Epidermal melanocyte (primary cell): Measurements from ENCODE around the gene ESPNL.
A peak's percentile ranks its signal among the peaks of the same experiment; 100 is the strongest.

Experiments
- DNase-seq: peaks from one replicate; pipeline ENCODE4 v3.0.0; 2011; ENCODE audit warnings: low spot score; ENCODE audit not compliant: insufficient read length

ESPNL gene

DNA sequence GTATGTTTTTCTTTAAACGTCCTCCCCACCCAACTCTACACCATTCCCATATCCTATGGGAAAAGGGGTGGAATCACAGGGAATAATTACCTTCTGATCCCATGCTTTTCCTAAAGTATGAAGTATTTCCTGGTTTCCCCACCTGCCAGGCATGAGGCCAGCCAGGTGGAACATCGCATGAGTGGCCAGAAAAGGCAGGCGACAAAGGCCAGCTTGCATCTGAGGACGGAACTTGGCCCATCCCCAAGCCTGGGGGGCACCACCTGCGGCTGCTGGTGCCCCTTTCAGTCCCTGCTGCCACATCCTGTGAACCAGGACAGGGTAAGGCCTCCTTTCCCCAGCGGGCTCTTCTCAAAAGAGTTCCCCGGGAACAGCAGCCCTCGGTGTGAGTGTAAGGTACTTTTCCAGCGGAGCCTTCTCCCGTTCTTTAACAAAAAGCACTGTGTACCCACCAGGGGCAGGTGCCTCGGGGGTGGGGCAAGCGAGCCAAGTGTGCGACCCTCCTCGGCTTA, 57.4 kb downstream of the ESPNL start:
- DNase-seq, result no peak

DNA sequence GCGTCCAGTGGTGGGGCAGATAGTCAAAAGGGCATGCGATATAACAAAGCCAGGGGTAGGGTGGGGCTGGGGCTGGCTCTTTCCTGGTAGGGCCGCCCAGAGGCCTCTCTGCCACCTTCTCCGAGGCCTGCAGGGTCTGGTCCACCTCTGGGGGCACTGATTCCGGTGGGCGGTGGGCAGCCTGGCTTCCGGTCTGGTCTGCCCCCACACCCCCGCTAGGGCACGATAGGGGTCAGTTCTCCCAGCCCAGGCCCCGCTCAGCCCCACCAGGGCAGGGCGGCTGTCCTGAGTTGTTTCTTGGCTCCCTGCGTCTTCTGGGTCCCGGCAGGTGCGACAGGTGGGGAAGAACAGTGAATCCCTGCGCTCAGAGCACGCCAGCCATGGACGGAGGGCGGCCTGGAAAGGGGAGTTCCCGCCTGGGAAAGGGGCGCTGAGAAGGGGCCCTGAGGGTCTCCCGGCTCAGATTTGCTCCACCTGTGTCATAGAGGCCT, 57.9 kb downstream of the ESPNL start:
- no peak for DNase-seq

DNA sequence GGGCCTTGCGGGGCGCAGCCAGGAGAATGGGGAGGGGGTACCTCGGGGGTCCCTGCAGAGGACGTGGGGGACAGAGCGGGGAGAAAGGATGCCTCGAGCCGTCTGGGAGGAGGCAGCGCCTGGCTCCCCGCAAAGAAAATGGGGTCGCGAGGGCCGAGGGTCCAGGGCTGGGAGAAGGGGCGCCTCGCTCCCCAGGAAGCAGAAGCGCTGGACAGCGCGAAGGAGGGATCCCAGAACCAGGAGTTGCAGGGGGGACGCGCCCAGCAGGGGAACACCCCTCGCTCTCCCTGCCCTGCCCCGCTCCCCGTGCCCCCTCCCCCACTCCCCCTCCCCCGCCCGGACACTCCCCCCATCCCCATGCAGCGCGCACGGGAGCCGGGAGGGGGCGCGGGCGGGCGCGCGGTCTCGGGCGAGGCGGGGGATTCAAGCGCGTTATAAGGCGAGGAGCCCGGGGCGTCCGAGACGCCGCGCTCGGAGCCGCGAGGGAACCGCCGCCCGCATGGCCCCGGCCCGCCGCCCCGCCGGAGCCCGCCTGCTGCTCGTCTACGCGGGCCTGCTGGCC, 58.5 kb downstream of the ESPNL start, which contains the start of gene ERFE:
Gene ERFE (plus strand): TSS at position 462 of the 562 bp plus-strand sequence. CDS start 38 bp downstream, at position 500.
- peak; percentile 78 for DNase-seq

DNA sequence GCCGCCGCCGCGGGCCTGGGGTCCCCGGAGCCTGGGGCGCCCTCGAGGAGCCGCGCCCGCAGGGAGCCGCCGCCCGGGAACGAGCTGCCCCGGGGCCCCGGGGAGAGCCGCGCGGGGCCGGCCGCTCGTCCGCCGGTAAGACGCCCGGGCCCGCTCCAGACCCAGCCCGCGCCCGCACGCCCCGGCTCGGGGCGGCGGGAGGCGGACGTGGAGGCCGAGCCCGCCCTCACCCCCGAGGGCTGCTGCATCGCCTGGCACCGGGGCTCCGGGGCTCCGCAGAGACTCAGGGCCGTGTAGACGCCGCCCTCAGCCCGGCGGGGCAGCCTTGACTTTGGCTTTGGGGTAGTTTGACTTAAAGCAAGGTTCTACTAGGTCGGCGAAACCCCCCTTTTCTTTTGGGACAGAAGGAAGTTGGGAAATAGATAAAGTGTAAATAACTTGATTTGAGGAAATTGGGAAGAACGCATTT, 59.0 kb downstream of the ESPNL start:
- no peak for DNase-seq

DNA sequence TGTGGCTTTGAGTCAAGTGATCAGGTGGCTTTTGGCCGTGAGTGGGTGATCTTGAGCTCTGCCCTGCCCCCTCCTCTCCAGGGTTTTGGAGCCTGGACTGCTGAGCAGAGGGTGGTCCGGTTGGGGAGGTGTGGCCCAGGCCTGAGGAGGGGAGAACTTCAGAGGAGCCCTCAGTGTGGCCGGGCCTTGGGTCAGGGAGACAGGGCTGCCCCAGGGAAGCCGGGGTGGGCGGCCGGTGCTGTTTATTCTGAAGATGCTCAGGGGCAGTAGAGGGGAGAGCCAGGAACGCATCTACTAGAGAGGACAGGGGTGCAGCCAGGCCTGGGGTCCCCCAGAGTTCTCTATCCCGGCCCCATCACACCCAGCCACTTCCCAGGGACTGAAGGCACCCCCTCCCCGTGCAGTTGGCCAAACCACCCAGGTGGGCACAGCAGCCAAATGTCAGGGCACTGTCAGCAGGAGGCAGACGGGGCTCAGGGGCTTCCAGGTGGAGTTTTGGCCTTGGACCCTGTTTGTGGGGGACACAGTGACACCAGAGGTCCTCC, 59.6 kb downstream of the ESPNL start:
- DNase-seq, result no peak

DNA sequence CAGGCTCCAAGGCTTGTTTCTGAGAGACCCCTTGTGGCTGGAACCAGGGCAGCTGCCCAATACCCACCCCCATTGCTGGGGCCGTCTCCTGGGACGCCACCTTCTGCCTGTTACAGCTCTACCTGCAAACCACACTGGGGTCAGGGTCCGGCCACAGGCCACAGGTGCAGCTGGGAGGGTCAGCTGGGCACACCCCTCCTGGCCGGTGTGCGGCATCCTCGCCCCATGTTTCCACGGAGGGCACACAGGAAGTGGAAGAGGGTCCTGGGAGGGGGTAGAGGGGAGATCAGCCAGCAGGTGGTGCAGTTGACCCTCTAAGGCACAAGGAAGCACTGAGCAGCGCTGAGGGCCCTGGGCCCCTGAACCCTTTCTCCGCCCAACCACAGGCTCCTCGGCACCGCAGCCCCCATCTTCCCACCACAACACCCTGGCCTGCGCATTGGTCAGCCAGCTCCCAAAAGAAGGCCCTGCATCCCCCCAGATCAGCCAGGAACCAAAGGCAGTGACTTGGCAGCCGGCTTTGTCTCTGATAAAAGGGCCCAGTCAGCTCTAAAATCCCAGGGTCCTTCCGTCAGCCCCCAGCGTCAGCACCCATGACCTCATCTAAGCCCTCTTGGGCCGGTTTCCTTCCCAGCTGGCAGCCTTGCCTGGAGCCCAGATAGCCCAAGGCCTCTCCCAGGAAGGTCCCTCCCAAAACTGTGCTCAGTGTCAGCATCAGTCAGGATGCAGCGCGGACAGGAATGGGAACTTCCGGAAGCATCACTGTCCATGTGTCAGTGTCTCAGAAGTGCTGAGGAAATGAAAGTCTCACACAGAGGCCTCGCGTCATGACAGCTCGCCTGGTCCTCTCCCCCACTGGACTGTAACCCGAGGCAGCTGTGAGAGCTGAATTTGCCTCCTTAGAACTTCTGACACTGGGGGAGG, 60.3 kb downstream of the ESPNL start:
- no peak for DNase-seq

DNA sequence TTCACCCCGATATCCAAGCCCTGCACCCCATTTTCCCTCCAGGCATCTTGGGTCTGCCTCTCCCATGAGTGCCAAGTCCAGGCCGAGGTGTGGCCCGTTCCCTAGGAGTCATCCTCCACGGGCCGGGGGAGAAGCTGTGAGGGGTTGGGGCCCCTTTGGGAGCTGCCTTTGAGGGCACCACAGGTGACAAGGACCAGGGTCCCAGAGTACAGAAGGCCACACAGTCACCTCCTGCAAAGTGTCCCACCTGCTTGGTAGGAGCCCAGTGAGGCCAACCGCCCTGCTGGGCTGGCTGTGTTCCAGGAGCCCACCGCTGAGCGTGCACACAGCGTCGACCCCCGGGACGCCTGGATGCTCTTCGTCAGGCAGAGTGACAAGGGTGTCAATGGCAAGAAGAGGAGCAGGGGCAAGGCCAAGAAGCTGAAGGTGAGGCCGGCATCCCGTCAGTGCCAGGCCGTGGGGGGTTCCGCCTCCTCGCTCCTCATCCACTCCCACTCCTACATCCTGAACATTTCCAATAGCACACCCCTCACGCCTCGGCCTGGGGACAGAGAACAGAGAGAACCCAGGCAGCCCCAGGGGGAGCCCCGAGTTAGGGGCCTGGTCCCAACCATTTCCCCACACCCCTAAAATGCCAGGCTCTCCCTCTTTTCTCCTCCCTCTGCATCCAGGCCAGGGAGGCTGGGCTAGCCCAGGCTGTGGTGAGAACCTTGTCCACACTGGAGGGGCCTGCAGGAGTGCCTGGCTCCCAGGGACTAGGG, 61.3 kb downstream of the ESPNL start:
- no peak for DNase-seq

DNA sequence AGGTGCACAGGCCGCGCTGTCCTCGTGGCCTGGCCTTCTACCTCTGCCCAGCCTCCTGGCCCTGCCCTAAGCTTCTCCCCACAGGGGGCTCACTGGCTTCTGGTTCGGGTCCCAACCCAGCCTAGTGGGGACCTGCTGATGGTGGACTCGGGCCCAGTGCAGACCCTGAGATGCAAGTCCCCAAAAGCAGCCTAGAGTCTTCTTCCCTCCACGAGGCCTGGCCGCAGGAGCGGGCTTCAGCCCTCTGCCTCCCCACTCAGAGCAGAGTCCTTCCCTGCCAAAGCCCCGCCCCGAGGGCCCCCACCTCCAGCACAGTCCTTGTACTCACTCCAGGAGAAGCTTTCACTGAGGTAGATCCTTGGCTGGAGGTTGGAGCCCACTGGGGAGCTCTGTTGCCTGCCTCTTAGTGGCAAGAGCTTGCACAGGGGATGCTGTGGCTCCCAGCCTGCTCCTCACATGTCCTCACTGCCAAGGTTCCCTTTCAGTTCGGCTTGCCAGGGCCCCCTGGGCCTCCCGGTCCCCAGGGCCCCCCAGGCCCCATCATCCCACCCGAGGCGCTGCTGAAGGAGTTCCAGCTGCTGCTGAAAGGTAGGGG, 62.2 kb downstream of the ESPNL start:
- DNase-seq, result no peak

DNA sequence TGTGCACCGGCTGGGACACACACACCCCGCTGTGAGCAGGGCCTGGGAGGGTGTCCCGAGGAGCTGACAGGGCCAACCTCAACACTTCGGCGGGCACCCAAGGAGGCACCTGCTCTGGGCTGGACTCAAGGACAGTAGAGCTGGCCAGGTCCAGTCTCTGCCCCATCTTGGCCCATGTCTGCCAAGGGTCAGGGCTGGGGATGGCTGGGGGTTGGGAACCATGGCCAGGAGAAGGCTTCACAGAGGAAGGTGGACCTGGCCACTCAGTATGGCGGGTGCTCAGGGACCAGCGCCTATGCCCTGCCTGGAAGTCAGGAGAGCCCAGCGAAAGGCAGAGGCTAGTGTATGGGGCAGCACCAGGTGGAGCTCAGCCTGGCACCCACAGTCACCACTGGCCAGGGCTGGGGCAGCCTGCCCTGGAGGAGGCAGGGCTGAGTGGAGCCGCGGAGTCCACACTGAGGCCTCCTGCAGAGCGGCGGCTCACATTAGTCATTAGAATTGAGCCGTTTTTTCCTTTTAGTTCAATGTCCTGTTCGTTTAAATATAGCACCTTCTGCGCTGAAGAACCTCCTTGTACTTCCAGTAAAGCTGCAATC, 62.8 kb downstream of the ESPNL start:
- no peak for DNase-seq

DNA sequence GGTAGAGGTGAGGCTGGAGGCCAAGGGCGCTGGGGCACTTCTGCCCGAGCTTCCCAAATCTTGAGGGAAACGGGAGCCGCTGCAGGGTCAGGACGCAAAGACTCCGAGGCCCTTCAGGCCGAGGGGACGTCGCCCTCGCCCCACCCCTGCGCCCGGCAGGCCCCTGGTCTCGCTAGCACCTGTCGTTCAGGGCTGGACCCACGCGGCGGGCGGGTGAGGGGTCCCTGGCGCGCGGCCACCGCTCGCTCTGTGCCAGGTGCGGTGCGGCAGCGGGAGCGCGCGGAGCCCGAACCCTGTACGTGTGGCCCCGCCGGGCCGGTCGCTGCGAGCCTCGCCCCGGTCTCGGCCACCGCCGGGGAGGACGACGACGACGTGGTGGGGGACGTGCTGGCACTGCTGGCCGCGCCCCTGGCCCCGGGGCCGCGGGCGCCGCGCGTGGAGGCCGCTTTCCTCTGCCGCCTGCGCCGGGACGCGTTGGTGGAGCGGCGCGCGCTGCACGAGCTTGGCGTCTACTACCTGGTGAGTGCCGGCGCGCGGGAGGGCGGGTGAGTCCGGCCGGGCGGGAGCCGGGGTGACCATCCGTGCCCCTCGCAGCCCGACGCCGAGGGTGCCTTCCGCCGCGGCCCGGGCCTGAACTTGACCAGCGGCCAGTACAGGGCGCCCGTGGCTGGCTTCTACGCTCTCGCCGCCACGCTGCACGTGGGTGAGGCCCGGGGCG, 63.5 kb downstream of the ESPNL start:
- no peak for DNase-seq

DNA sequence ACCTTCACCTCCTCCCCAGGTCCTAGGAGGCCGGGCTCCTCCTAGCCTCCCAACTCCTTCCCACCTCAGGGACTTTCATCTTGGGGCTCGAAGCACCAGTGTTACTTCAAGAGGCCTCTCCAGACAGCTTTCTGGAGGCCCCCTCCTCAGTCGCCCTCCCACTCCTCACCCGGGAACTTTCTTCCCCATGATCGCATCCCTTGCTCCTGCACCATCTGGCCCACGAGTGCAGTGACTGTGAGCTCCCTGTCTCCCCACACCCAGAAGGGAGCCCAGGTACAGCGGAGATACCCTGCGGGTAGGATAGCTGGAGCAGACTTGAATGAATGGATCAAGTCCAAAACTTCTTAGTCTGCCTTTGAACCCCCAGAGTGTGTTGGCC, 64.8 kb downstream of the ESPNL start:
- DNase-seq, result no peak

DNA sequence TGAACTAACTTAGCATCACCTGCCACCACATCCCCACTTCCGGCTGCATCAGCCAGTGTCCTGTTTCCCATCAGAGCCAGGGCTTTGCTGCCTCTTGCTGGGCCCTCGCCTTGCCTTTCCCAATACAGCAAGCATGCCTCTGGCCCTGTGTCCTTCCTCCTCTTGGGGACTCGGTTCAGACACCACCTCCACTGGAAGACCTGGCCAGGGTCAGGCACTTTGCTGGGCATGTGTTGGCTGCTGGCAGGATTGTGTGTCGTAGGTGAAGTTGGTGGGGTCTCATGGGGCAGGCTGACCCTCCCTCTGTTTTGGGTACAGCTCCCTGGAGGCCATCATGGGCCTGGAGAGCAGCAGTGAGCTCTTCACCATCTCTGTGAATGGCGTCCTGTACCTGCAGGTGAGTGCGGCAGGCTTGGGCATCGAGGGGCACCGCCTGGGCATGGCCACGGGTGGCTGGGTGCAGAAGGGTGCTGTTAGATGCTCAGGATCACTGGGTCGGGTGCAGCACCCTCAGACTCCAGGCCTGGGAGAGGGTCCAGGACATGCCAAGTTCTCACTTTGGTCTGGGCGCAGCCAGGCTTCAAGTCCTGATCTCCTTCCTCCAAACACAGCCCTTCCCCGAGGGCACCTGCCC, 65.3 kb downstream of the ESPNL start:
- no peak for DNase-seq

DNA sequence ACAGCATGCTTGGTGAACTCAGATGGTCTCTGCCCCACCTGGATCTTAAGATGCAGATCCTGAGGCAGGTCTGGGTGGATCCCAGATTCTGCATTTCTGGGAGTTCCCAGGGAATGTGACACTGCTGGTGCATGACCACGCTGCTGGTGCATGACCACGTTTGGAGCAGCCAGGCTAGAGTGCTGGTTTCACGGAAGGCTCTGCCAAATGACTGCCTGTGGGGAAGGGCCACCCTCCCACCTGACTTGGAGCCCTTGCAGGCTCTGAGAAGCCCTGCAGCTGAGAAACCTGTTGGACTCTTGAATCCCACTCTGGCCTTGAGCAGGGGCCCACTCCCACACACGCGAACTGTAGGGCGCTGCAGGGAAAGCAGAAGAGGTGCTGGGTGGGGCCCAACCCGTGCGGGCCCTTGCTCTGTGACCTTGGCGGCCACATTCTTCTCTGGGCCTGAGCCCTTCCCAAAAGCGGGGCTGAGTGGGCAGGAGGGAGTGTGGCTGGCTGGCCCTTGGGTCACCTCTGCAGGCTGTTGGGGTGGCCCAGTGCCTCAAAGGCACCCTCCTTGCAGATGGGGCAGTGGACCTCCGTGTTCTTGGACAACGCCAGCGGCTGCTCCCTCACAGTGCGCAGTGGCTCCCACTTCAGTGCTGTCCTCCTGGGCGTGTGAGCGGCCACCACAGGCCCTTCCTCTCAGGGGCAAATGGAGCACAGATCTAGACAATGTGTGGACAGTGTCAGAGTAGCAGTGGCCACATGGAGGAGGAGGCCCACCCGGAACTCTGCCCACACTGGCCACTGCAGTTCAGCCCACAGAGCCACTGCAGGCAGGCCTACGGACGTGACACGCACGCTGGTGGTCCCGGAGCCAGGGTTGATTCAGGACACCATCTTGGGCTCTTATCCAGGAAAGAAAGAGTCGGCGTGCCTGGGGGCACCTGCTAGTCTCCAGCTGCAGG, 66.5 kb downstream of the ESPNL start:
- DNase-seq, result no peak

DNA sequence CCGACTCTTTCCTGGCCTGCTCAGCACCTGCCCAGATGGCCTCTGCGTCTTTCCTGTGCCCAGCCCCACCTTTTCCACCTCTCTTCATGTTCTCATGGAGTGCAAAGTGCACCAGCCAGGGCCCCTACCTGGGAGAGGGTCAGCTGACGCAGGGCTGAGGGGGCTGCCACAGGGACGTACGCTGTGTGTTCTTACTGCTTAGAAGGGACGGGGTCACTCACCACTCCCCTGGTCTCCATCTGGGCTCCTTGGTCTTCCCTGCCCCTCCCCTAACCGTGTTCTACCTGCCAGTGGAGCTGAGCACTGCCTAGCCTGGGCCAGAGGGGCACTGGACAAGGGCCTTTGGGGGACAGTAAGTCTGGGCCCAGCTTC, 67.2 kb downstream of the ESPNL start:
- DNase-seq, result no peak

DNA sequence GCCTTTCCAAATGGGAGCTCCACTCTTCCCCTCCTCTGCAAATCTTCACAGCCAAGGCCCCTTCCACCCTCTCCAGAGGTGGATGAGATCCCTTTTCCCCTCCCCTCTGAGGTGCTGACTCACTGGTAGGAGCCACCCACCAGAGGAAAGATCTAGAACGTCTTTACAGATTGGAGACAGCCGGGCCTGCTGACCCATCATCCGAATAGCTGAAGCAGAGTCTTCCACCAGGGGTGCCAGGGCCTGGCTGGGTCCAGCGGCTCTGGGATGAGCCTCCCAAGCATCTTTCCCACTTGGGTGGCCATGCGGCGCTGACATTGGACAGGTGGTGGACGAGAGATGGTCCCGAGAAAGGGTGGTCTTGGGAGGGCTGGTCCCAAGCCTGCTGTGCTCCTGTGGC, 67.6 kb downstream of the ESPNL start:
- DNase-seq, result no peak

DNA sequence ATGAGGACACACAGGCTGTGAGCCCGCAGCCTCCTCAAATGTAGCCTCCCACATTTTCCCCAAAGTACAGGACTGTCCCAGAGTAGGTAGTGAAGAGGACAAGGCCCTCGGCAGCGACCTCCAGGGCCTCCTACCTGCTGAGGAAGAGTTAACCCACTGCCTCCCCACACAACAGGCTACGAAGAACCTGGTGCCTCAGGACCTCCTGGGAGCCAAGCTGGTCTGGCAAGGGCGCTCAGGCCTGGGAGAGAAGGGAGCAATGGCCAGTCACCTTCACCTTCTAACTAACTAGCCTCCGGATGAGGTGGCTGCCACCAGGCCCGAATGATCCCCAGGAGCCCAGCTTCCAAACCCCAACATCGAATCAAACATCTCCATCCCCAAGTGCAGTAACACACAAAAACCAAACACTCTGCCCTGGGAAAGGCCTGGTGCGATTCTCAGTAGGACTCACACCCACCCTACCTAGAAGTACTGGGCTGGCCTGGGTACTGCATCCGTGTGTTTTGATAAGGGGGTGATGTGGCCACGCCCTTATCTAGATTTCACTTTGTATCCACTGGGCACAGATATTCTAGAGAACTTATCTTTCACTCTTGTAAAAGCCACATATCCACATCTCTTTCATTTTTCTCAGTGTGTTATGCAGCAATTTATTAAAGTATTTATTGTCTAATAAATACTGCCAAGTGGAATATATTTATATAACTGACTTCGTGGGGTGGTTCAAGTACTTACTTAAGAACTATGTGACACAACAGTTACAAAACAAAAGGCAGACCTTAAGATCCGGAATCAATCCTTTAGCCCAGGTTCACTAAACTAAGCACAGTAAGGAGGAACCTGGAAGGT, 68.3 kb downstream of the ESPNL start:
- DNase-seq, result no peak

DNA sequence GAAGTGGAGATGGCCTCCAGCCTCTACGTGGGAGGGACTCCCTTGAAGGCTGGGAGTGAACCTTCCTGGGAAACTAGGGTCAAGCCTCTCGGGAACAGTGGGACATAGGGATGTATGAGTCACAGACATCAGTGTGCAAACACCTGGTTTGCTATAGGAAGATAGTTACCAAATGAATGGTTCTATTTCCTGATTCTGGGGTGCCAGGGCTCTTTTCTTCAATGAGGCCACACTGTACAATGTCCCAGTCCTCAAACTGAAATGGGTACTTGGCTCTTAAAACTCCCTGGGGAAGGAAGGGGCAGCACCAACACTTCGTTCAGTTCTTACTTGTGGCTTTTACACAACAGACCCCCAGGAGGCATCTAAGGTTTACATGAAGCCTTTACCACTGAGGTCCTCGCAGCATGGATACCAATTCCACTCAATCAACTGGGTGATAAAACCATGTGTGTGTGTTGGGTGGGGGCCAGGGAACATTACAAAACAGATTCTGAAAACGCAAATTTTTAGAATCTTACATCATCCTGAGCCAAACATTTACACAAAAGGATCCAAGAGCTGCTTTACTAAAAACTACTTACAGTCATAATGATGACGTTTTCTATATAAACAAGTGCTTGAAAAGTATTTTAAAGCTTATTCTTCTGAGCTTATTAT, 69.0 kb downstream of the ESPNL start:
- peak; percentile 61 for DNase-seq
